ENCODE measurements around the gene PEF1. TPM values are rescaled to one million over a fixed set of nuclear protein-coding genes. Genes with fewer than 3 reads are reported as not detected.

The PEF1 gene
- total RNA-seq, 1 donor from 2014 or later, result 38.9 TPM

GRCh38 chr1:31663622-31664452 is 19.2 kb upstream of the PEF1 start:
- peak; percentile 79 for DNase-seq
- Mint-ChIP-seq H3K4me3 (ENCODE audit: unreplicated experiment) (no peak overlapping the region), H3K36me3 (ENCODE audit: unreplicated experiment) (no peaks in the 10 kb centered on the region), H3K27me3 (ENCODE audit: unreplicated experiment) (peaks cover 14% of the 10 kb centered on the region), H3K9me3 (ENCODE audit: unreplicated experiment) (peaks cover 4% of the 10 kb centered on the region), H3K4me1 (ENCODE audit: low read depth, unreplicated experiment) (peaks cover 28% of the 10 kb centered on the region), H3K27ac (ENCODE audit: unreplicated experiment) (no peak overlapping the region)
- peak; percentile 95 for TF ChIP-seq CTCF (IDR thresholded peaks at IDR 0.05; ENCODE audit: partially characterized antibody, unreplicated experiment)

GRCh38 chr1:31662463-31662862 is 17.8 kb upstream of the PEF1 start:
- Mint-ChIP-seq H3K27me3 (ENCODE audit: unreplicated experiment) (peaks cover 13% of the 10 kb centered on the region), H3K36me3 (ENCODE audit: unreplicated experiment) (no peaks in the 10 kb centered on the region), H3K4me1 (ENCODE audit: low read depth, unreplicated experiment) (peaks cover 27% of the 10 kb centered on the region), H3K27ac (ENCODE audit: unreplicated experiment) (peak overlapping the region; percentile 4), H3K4me3 (ENCODE audit: unreplicated experiment) (no peak overlapping the region), H3K9me3 (ENCODE audit: unreplicated experiment) (peaks cover 3% of the 10 kb centered on the region)
- no peak for TF ChIP-seq CTCF (IDR thresholded peaks at IDR 0.05; ENCODE audit: partially characterized antibody, unreplicated experiment)
- no peak for DNase-seq

GRCh38 chr1:31661856-31662255 is 17.2 kb upstream of the PEF1 start:
- peaks cover 3% of the 10 kb centered on the region for H3K9me3 Mint-ChIP-seq (ENCODE audit: unreplicated experiment)
- DNase-seq, result no peak
- H3K36me3 Mint-ChIP-seq (ENCODE audit: unreplicated experiment), result no peaks in the 10 kb centered on the region
- no peak for TF ChIP-seq CTCF (IDR thresholded peaks at IDR 0.05; ENCODE audit: partially characterized antibody, unreplicated experiment)
- H3K4me1 Mint-ChIP-seq (ENCODE audit: low read depth, unreplicated experiment), result peaks cover 26% of the 10 kb centered on the region
- peak overlapping the region; percentile 43 for H3K27ac Mint-ChIP-seq (ENCODE audit: unreplicated experiment)
- H3K4me3 Mint-ChIP-seq (ENCODE audit: unreplicated experiment), result no peak overlapping the region
- H3K27me3 Mint-ChIP-seq (ENCODE audit: unreplicated experiment), result peaks cover 13% of the 10 kb centered on the region

GRCh38 chr1:31660871-31661455 is 16.3 kb upstream of the PEF1 start:
- H3K4me1 Mint-ChIP-seq (ENCODE audit: low read depth, unreplicated experiment), result peaks cover 18% of the 10 kb centered on the region
- no peak overlapping the region for H3K4me3 Mint-ChIP-seq (ENCODE audit: unreplicated experiment)
- H3K9me3 Mint-ChIP-seq (ENCODE audit: unreplicated experiment), result peaks cover 3% of the 10 kb centered on the region
- H3K27ac Mint-ChIP-seq (ENCODE audit: unreplicated experiment), result no peak overlapping the region
- peaks cover 10% of the 10 kb centered on the region for H3K27me3 Mint-ChIP-seq (ENCODE audit: unreplicated experiment)
- H3K36me3 Mint-ChIP-seq (ENCODE audit: unreplicated experiment), result no peaks in the 10 kb centered on the region
- no peak for DNase-seq
- no peak for TF ChIP-seq CTCF (IDR thresholded peaks at IDR 0.05; ENCODE audit: partially characterized antibody, unreplicated experiment)

- H3K36me3 Mint-ChIP-seq (ENCODE audit: unreplicated experiment), result no peaks in the 10 kb centered on the region
- DNase-seq, result no peak
- peaks cover 3% of the 10 kb centered on the region for H3K9me3 Mint-ChIP-seq (ENCODE audit: unreplicated experiment)
- H3K4me3 Mint-ChIP-seq (ENCODE audit: unreplicated experiment), result no peak overlapping the region
- TF ChIP-seq CTCF (IDR thresholded peaks at IDR 0.05; ENCODE audit: partially characterized antibody, unreplicated experiment), result no peak
- H3K27ac Mint-ChIP-seq (ENCODE audit: unreplicated experiment), result no peak overlapping the region
- H3K4me1 Mint-ChIP-seq (ENCODE audit: low read depth, unreplicated experiment), result peaks cover 15% of the 10 kb centered on the region
- peaks cover 8% of the 10 kb centered on the region for H3K27me3 Mint-ChIP-seq (ENCODE audit: unreplicated experiment)
These were observed 15.2 kb upstream of the PEF1 start for GRCh38 chr1:31659889-31660288.

All from glutamatergic neuron (in vitro differentiated cells).